ENCODE results near the gene NDUFB5. TPM values are rescaled to one million over a fixed set of nuclear protein-coding genes. Genes with fewer than 3 reads are reported as not detected.

The NDUFB5 gene
- total RNA-seq, 1 experiment from 2014 or later, result 78.9 TPM

- Histone ChIP-seq H3K14ac (ENCODE audit: insufficient read depth, low read length) (peak within 1 kb of the TSS; percentile 99), H3K56ac (ENCODE audit: insufficient read length, low read depth, low read length) (no peak within 1 kb of the TSS), H3K9ac (ENCODE audit: extremely low read depth, insufficient read length, low read length) (peak within 1 kb of the TSS; percentile 98), H3K79me1 (ENCODE audit: insufficient read depth, low read depth, low read length, poor library complexity, severe bottlenecking) (peaks cover 14% of the 10 kb centered on the region), H2AK5ac (ENCODE audit: insufficient read length, low read length) (no peak within 1 kb of the TSS), H4K91ac (ENCODE audit: insufficient read length, low read depth, low read length) (no peak within 1 kb of the TSS), H3K18ac (ENCODE audit: insufficient read length, low read depth, low read length) (peak within 1 kb of the TSS; percentile 96), H4K20me1 (ENCODE audit: control insufficient read depth, insufficient read depth, insufficient read length) (no peaks in the 10 kb centered on the region), H3T11ph (ENCODE audit: low read length) (no peak within 1 kb of the TSS), H2BK12ac (ENCODE audit: insufficient read length, low read depth, low read length) (no peak within 1 kb of the TSS), H2BK120ac (ENCODE audit: low read depth, low read length, poor library complexity, severe bottlenecking) (no peak within 1 kb of the TSS), H4K5ac (ENCODE audit: insufficient read length, low read depth, low read length) (no peak within 1 kb of the TSS), H3K9me3 (ENCODE audit: control insufficient read depth, low read depth, low read length) (no peaks in the 10 kb centered on the region), H2BK15ac (ENCODE audit: low read depth, low read length) (no peak within 1 kb of the TSS), H3K23ac (ENCODE audit: insufficient read length, low read depth, low read length) (no peak within 1 kb of the TSS), H3K4ac (ENCODE audit: low read depth, low read length) (no peak within 1 kb of the TSS), H3K4me2 (ENCODE audit: insufficient read depth, insufficient read length, low read length) (peak within 1 kb of the TSS; percentile 75), H3K27ac (ENCODE audit: insufficient read length, low read depth, low read length) (peak within 1 kb of the TSS; percentile 31), H2AFZ (ENCODE audit: low read length) (no peak within 1 kb of the TSS), H3K23me2 (ENCODE audit: insufficient read length, low read depth, low read length, poor library complexity, severe bottlenecking) (peaks cover 5% of the 10 kb centered on the region), H3K27me3 (ENCODE audit: insufficient read depth, low read length) (no peaks in the 10 kb centered on the region), H3K79me2 (ENCODE audit: insufficient read depth, low read length) (peaks cover 12% of the 10 kb centered on the region; the same call in 1 of the 2 replicates), H2BK20ac (ENCODE audit: low read depth, low read length, poor library complexity, severe bottlenecking) (no peak within 1 kb of the TSS), H3K4me1 (ENCODE audit: insufficient read depth, low read length) (no peaks in the 10 kb centered on the region), H4K8ac (replicated peaks; ENCODE audit: insufficient read length, low read depth, low read length) (no peak within 1 kb of the TSS), H2BK5ac (ENCODE audit: insufficient read length, low read length) (no peak within 1 kb of the TSS)
- peak; percentile 100 for DNase-seq
- WGBS (ENCODE audit: extremely low coverage, insufficient read length, low lambda C conversion rate), result no CpG with 5 or more reads among the region's 55 CpGs
- Mint-ChIP-seq H3K4me1 (peaks cover 5 to 8% of the 10 kb centered on the region in 2 experiments), H3K36me3 (ENCODE audit: insufficient read depth in 1 of 3, low read depth in 3 of 3) (no peaks in the 10 kb centered on the region), H3K9me3 (no peaks in the 10 kb centered on the region), H3K4me3 (peak within 1 kb of the TSS; percentile 95 to 98), H3K27ac (peak within 1 kb of the TSS; percentile 99), H3K27me3 (ENCODE audit: low read depth) (no peaks in the 10 kb centered on the region)
- TF ChIP-seq CTCF (conservative IDR thresholded peaks at IDR 0.05), result no peak
Observed at GRCh38 chr3:179562591-179563270, 41.9 kb upstream of the NDUFB5 start, which contains the start of gene ACTL6A. ACTL6A (plus strand) TSS chr3:179562926; CDS start chr3:179563093, 167 bp downstream.

Measured in H9 (cell line).